Esophagus muscularis mucosa (tissue), 4 donors: ENCODE results near the gene RNASE7. TPM values are rescaled to one million over a fixed set of nuclear protein-coding genes. Genes with fewer than 3 reads are reported as not detected.

ENCODE experiments used
- DNase-seq: peaks from one replicate; pipeline ENCODE4 v3.0.0-alpha.2; 2017; ENCODE audit errors: extremely low spot score
- H3K27ac ChIP-seq, 4 donors: fragments of 200-600 bp; sonication (generic); replicated peaks in 1 of 4; 1 replicate in 3 of 4; 2 replicates in 1 of 4; pipeline ENCODE4 v1.5.1; 2016 to 2019; ENCODE audit warnings: mild to moderate bottlenecking in 1 of 4
- H3K27me3 ChIP-seq, 4 donors: fragments of 200-600 bp; sonication (generic); one replicate each; pipeline versions ENCODE4 v1.5.1 to v1.6.0; 2016 to 2019
- H3K36me3 ChIP-seq, 4 donors: fragments of 200-600 bp; sonication (generic); one replicate each; pipeline ENCODE4 v1.5.1; 2016 to 2019
- H3K4me1 ChIP-seq, 4 donors: fragments of 200-600 bp; sonication (generic); one replicate each; pipeline ENCODE4 v1.5.1; 2016 to 2019
- H3K4me3 ChIP-seq, 4 donors: fragments of 200-600 bp; sonication (generic); 1 replicate in 2 of 4; 2 replicates in 2 of 4; pipeline ENCODE4 v1.5.1; 2016 to 2019; ENCODE audit warnings: mild to moderate bottlenecking in 4 of 4, moderate library complexity in 1 of 4
- H3K9me3 ChIP-seq, 4 donors: fragments of 200-600 bp; sonication (generic); 1 replicate in 3 of 4; 2 replicates in 1 of 4; pipeline ENCODE4 v1.5.1; 2016 to 2019
- CTCF ChIP-seq, 3 experiments: fragments of 200-600 bp in 2 of 3; fragments of 450-650 bp in 1 of 3; sonication (generic) in 2 of 3; IDR thresholded peaks; one replicate each; pipeline ENCODE4 v1.5.1; 2017 to 2019; ENCODE audit warnings: antibody characterized with exemption in 3 of 3, mild to moderate bottlenecking in 2 of 3, moderate library complexity in 1 of 3
- EP300 ChIP-seq: sonication (generic); formaldehyde crosslinking; IDR thresholded peaks from one replicate; pipeline ENCODE4 v1.6.1; 2017; ENCODE audit warnings: antibody characterized with exemption
- POLR2A ChIP-seq: fragments of 450-650 bp; IDR thresholded peaks from one replicate; pipeline ENCODE4 v1.6.1; 2017; ENCODE audit warnings: antibody characterized with exemption, moderate library complexity, mild to moderate bottlenecking, low read depth
- POLR2AphosphoS5 ChIP-seq, 2 donors: sonication (generic); formaldehyde crosslinking; IDR thresholded peaks; one replicate each; pipeline ENCODE4 v1.6.1; 2017; ENCODE audit warnings: antibody characterized with exemption in 2 of 2
- WGBS: methylation state at CpG from one replicate; pipeline ENCODE4 v1.1.5; 2018; 5-methylcytosine and 5-hydroxymethylcytosine counted together
- intact Hi-C: fragments of 100-400 bp; cut with DNase I; formaldehyde crosslinking; loops from one replicate; pipeline ENCODE4 v1.15.1; 2023
- total RNA-seq, 4 donors: library from RNA; depleted of rRNA; stranded (reverse); fragments of >200 nt; gene quantifications; one replicate each; pipeline versions ENCODE4 v1.1.0 to v1.2.1, GENCODE V29; 2016

RNASE7 gene
- total RNA-seq, 4 donors from 2014 or later = not detected

GRCh38 chr14:21061347-21061668 lies 19.1 kb downstream of the RNASE7 start:
- Histone ChIP-seq H3K4me1 (peaks cover 4 to 11% (median 9%) of the 10 kb centered on the region in 4 donors), H3K27me3 (no peaks in the 10 kb centered on the region), H3K9me3 (no peaks in the 10 kb centered on the region), H3K27ac (no peak overlapping the region), H3K36me3 (no peaks in the 10 kb centered on the region), H3K4me3 (no peak overlapping the region)
- intact Hi-C loops = no loop called here
- WGBS = 90% methylated on average over 3 of the region's 3 CpGs
- TF ChIP-seq CTCF (IDR thresholded peaks at IDR 0.05) (no peak), POLR2A (no peak), EP300 (no peak), POLR2AphosphoS5 (IDR thresholded peaks at IDR 0.05) (no peak)
- no peak for DNase-seq

DNA sequence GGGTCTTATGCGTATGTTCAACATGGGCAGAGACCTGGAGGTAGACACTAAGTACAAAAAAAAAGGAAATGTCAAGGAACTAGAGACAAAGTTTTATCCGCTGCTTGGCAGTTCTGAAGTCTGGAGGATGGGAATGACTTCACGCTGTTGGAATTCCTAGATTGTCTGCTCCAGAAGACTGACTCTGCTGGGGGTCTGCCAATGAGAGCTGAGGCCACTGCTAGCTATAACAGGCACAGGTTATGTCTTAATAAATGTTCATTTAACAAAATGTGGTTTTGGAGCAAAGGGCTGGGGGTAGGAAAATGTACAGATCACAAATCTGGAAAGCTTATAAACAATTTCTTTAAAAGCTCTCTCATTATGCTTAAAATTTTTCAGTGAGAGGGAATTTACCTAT lies 21.3 kb downstream of the RNASE7 start:
- no peak overlapping the region for H3K4me3 ChIP-seq
- whole genome bisulfite sequencing = 39% methylated on average over 3 of the region's 3 CpGs
- H3K9me3 ChIP-seq = no peaks in the 10 kb centered on the region
- no peak overlapping the region for H3K27ac ChIP-seq
- DNase-seq = no peak
- peaks cover 5 to 14% (median 11%) of the 10 kb centered on the region in 4 donors for H3K4me1 ChIP-seq
- no peaks in the 10 kb centered on the region for H3K36me3 ChIP-seq
- H3K27me3 ChIP-seq = no peaks in the 10 kb centered on the region
- intact Hi-C loops = no loop called here
- no peak for TF ChIP-seq POLR2A
- no peak for TF ChIP-seq EP300
- no peak for TF ChIP-seq POLR2AphosphoS5 (IDR thresholded peaks at IDR 0.05)
- no peak for TF ChIP-seq CTCF (IDR thresholded peaks at IDR 0.05)

DNA sequence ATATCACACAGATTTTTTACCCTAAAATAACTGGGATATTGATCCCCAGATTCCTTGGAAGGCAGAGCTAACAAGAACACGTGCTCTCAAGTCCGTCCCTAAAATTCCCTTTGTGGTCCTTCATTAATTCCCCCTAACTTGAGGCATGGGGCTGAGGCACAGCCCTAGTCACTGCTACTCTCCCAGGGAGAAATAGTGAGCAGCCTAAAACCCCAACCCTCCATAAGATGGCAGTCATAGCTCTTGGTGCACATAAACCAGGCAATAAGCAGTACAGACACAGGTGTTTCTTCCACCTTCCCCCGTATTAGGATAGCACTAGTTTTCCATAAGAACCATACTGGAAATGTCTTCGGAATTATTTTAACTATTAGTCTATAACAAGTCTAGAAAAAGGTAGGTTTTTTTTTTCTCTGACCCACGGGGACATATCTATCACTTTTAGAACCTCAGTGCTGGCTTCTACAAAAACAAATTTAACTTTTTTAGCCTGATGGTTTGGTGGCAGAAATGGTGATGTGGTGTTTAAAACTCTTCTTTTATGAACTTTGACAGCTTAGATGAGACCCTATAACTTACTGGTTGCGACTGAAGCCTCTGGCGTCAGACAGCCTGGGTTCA lies 24.8 kb downstream of the RNASE7 start:
- Histone ChIP-seq H3K36me3 (no peaks in the 10 kb centered on the region), H3K4me1 (peaks cover 25 to 46% (median 43%) of the 10 kb centered on the region in 4 donors), H3K27ac (no peak overlapping the region), H3K27me3 (no peaks in the 10 kb centered on the region), H3K4me3 (no peak overlapping the region), H3K9me3 (no peaks in the 10 kb centered on the region)
- 75% methylated on average over 7 of the region's 7 CpGs for WGBS
- TF ChIP-seq EP300 = no peak
- no peak for DNase-seq
- intact Hi-C loops = no loop called here

DNA sequence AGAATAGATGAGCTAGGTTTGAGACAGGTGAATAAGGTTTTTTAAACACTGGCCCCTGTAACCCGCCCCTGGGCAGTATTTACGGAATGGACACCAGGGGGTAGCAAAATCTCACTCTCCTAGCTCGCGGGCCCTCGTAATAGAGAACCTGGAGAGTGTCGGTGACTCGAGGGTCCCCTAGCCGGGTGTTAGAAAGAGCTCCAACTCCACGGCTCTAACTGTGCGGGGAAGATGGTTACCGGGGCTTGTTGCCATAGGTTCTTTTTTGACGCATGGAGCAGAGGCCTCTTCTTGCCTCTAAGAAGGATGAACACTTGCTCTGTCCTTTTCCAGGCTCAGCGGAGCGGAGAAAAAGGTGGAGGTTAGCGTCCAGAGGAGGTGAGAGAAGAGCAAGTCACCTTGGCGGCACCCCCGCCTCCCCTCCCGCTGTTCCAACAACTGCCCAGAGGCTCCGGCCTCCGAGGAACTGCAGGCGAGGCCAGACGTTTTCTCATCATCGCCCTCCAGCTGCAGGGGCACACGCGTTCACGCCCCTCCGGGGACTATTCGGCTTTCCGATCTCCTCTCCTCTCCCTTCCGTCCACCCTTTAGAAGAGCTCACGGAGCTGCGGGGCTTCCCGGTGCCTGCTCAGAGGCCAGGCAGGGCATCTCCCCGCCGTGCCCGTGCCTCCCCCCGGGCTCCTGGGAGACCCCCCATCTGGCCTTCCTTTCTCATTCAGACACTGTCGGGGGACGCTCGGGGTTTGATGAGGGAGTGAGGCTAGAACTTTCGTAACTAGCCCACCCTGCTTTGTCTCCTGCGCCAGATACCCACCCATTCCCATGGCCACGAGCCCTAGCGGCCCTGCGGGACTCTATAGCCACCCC lies 26.6 kb downstream of the RNASE7 start:
- Histone ChIP-seq H3K27me3 (no peaks in the 10 kb centered on the region), H3K36me3 (peaks cover 0 to 10% (median 8%) of the 10 kb centered on the region in 4 donors), H3K9me3 (no peaks in the 10 kb centered on the region), H3K4me1 (peaks cover 33 to 50% (median 47%) of the 10 kb centered on the region in 4 donors), H3K4me3 (peak overlapping the region; percentile 76 to 86 (median 81)), H3K27ac (peak overlapping the region; percentile 88 to 90 (median 90))
- TF ChIP-seq POLR2A (no peak), POLR2AphosphoS5 (IDR thresholded peaks at IDR 0.05) (no peak), CTCF (IDR thresholded peaks at IDR 0.05) (peak; percentile 71 to 80 (median 78)), EP300 (no peak)
- WGBS = 4% methylated on average over 24 of the region's 45 CpGs
- intact Hi-C loops = loop anchor here (2.0 kb wide), 1 partner anchor 36 kb away; no protein-coding TSS in a partner anchor
- no peak for DNase-seq

GRCh38 chr14:21069388-21070082 lies 27.4 kb downstream of the RNASE7 start:
- peaks cover 33 to 54% (median 49%) of the 10 kb centered on the region in 4 donors for H3K4me1 ChIP-seq
- no peaks in the 10 kb centered on the region for H3K9me3 ChIP-seq
- H3K27me3 ChIP-seq = no peaks in the 10 kb centered on the region
- H3K27ac ChIP-seq = peak overlapping the region; percentile 88 to 90 (median 90)
- no peak for TF ChIP-seq POLR2AphosphoS5 (IDR thresholded peaks at IDR 0.05)
- no peak for TF ChIP-seq POLR2A
- no peak for TF ChIP-seq EP300
- no peak for TF ChIP-seq CTCF (IDR thresholded peaks at IDR 0.05)
- intact Hi-C loops = loop anchor here (2.0 kb wide), 2 partner anchors 23 to 35 kb away; no protein-coding TSS in a partner anchor
- DNase-seq = no peak
- under 1% methylated on average over 24 of the region's 40 CpGs for WGBS
- peak overlapping the region; percentile 76 to 86 (median 81) for H3K4me3 ChIP-seq
- peaks cover 0 to 18% (median 15%) of the 10 kb centered on the region in 4 donors for H3K36me3 ChIP-seq
